Stimulated activated CD8-positive, alpha-beta memory T cell treated with anti-CD3 and anti-CD28 coated beads, Interleukin-12 subunit alpha, Interleukin-12 subunit beta, amount 100 ng/mL, for 24 hours (primary cell): ENCODE data around the gene FRAS1.
"Not testable (repeated sequence)": the region's sequence is repeated elsewhere in the genome, so short reads cannot be mapped to it uniquely, and the experiment has no call there.

Experiments
- DNase-seq: peaks from one replicate; pipeline ENCODE4 v3.0.0-alpha.2; 2020; ENCODE audit errors: extremely low read depth

The FRAS1 gene

DNA sequence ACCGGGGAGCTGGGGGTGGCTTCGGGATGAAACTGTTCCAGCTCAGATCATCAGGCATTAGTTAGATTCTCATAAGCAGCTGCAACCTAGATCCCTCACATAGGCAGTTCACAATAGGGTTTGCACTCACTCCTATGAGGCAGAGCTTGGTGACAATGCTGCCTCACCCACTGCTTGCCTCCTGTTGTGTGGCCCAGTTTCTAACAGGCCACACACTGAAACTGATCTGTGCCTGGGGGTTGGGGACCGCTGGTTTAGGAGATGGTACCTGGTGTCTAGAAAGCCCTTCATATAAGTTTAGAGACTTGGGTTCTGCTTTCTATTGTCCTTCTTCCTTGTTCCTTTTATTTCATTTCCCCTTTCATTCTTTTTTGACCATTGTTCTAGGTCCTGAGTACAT is 234.2 kb downstream of the FRAS1 start:
- no peak for DNase-seq

DNA sequence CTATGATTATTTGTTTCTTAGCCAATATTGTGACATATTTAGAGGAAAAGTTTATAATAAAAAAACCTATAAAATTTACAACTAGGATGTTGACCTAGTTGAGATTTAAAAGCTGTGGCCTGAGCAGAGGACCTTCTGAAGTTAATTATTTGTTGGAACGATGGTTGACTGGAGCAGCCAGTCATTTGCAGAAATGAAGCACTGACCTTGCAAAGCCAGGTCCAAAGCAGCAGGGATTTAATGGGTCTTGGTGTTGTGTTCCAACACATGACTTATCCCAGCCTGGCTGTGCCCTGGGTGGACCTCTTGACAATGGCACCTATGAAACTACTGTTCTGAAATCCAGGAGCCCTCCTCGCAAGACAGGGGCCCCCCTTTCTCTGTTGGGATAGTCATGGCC is 235.2 kb downstream of the FRAS1 start:
- DNase-seq, result no peak

DNA sequence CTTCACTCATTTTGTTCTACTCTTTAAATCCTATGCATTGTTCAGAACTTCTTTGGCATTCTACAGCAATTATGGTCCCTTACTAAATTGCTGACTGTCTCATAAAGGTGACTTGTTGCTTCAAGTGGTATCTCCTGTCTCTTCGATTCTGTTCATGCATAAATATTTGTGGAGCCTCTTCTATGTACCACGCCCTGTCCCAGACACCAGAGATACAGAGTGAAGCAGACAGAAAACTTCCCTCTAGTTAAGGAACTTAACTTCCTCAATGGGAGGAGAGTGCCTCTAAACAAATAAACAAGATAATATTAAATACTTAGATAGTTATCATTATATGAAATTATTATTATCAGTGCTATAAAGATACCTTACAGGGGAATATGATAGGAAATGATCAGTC is 235.7 kb downstream of the FRAS1 start:
- no peak for DNase-seq

DNA sequence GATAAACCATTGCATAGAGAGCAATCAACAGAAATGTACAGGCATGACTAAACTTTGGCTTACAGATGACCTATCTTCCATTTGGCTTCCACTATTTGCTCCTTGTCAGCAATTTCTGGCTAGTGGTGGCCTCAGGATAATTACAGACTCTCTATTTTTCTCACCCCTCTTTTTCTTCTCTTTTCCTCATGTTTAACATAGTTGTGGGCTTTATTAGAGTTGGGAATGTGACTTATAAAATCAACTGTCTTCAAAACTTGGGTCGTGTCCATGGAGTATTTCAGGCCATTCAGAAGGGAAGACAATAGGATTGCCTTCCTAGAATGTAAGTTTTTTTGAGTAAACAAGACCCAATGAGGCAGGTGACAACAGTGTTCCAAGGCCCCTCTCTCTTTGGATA is 236.2 kb downstream of the FRAS1 start:
- no peak for DNase-seq

DNA sequence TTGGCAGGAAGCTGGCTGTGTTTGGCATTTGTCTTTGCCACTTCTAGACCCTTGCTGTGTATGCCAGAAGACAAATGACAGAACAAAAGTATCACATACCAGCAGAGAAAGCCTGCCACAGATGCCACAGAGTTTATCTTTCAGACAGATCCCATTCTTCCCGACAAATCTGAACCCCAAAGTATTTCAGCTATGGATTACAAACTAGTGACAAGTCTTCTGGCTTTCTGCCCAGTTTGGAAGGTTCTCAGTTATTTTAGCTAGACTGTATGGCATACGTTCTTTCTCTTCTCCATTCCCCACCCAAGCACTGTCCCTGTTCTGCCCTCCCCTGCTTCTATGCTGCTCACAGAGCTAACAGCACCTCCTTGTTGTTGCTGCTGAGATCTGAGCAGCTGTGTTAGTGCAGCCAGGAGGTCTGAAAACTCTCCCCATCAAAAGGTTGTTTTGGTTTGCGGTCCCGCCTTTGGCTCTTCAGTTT is 236.7 kb downstream of the FRAS1 start:
- DNase-seq, result no peak

DNA sequence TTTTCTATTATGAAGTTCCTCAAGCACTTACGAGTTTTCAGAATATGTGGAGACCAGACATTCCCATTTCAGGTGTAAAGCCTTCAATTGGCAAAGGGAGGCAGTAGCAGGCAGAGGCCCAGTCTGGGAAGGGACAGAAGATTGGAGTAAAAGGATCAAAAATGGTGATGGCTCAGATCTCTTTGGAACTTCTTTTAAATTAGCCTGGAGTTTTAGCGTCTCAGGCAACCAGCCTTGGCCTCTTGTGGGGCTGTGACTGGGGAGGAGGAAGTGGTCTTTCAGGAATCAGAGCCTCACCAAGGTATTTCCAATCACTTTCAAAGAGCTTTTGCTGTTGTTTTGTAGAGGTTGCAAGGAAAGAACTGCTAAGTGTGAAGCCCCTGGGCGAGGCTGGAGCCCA is 239.1 kb downstream of the FRAS1 start:
- DNase-seq, result no peak

DNA sequence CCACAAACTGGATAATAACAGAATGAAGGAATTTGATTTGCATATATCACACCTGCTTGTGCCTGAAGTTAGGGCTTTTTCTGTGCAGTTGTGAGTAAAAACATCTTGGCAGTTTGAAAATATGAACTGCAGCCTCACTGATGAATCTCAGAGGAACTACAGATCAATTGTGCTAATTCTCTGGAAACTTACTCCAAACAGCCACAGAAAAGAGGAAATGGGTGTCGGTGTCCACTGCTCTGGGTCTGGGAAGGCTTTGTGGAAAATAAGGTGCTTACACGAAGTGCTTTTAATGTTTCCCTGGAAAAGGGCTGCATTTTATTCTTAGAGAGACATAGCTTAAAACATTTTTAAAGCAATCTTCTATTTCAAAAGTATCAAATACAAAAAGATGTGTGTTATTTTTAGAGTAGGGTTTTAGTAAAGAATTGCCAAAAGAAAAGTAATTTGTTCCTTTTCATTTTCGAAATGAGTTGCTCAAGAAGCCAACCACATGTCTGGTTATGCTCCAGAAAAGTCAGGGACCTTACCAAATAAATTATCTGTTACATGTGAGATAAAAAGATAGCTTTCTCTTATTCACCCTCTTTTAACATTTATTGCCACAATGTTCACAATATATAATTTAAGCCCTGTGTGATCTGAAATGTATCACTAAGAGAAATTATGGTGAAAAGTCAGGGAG is 240.1 kb downstream of the FRAS1 start:
- DNase-seq, result no peak

DNA sequence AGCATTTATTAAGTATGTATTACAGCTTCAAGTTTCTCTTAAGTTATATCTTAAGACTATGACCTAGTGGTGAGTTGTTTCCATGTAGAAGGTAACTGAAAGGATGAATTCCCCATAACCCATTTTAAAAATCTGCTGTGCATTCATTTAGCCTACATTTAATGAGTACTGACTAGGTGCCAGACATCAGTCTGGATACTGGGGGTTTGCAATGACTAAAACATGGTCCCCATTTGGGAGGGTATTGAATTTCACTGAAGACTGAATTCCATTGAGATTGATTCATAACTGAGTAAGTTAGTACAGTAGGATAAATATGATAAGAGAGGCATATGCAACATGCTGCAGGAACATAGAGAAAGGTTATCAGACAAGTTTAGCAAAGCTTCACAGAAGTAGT is 241.5 kb downstream of the FRAS1 start:
- DNase-seq, result no peak

DNA sequence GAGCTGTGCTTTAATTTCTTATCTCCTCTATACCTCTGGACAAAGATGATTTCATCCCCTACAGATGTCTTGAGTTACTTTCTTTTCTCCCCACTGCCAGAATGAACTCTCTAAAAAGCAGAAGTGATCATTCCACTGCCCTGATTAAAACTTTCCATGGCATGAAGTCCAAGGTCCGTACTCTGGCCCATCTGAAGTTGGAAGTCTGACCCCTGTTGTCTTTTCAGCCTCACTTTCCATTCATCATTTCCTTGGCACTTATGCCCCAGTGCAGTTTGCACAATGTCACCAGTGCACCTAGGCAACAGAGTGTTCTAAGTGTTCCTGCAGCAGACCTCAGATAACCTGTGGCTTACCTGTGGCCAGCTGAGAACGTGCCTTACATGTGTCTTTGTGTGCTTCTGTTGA is 242.4 kb downstream of the FRAS1 start:
- no peak for DNase-seq

DNA sequence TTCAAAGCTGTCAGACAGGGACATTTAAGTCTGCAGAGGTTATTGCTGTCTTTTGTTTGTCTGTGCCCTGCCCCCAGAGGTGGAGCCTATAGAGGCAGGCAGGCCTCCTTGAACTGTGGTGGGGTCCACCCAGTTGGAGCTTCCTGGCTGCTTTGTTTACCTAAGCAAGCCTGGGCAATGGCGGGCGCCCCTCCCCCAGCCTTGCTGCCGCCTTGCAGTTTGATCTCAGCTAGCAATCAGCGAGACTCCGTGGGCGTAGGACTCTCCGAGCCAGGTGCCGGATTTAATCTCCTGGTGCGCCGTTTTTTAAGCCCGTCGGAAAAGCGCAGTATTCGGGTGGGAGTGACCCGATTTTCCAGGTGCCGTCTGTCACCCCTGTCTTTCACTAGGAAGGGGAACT is 250.1 kb downstream of the FRAS1 start:
- not testable (repeated sequence) for DNase-seq

DNA sequence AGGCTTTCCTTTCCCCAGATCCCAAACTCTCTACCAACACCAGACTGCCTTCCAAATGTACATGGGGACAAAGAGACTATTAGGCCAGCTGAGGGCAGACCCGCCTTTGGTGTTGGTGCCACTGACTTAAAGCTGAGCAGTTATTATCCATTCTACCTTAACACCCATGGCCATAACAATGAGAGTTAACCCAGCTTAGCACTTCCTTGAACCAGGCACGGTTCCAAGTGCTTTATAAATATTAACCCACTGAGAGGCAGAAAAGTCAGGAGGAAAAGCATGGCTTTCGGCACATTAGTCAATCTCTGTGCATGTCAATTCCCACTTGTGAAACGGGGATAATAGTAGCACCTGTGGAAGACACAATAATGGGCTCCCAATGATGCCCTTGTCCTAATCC is 251.4 kb downstream of the FRAS1 start:
- no peak for DNase-seq

DNA sequence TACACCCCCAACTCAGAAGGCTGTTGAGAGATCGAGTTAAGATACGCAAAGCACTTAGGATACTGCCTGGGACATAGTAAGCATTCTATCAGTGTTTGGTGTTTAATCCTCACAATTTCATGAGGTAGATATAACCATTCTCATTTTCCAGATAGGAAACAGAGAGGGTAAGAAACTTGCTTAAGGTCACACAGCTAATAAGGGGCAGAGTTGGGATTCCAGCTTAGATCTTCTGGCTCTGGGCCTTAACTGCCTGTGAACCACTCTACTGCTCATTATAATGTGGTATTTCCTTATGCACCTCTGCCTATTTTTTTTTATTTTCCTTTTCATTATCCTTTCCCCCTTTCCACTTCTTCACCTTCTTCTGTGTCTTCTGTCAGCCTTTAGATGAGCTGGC is 252.2 kb downstream of the FRAS1 start:
- no peak for DNase-seq

DNA sequence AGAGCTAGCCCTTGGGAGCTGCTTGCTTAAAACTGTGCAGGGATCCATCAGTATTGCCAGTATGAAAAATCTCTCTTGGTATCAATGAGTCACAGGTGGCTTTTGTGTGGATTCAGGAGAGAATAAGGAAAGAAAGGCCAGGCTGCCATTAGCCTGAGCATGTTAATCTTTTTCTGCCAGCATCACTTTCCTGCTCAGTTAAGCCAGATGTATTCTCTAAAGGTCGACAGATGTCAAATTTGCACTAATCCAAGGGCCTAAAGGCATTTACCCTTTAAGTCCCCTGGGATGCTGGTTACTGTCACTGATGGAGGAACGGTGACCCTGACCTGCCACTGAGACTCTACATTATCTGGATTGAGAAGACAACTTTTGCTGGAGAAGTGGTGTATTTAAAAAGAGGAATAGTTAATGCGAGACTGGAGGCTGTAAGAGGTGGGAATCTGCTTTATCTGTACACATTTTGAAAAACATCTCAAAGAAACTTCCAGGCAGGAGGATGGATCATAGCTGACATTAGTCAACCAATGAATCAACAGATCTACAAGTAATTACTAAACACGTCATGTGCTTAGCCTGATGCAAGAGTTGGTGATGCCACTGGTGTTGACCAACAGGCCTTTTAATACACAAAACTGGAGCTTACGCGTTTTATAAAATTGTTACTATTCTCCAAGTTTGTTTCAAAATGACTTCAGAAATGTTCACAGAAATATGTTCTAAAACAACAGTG is 253.1 kb downstream of the FRAS1 start:
- no peak for DNase-seq

DNA sequence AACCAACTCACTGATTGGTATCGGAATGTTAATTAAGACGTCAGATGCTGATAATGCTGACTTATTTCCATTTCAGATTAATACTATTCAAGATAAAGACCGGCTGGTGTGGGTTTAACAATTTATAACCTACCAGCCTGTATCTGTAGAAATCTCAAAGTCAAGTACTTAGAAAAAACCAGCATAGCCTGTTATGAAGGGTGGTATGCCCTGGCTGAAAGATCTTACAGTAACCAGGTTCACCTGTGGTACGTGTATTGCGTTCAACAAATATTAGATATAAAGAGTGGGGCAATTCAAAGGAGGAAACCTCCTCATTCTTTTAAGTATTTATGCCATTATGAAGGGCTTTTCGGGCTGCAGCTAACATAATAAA is 253.6 kb downstream of the FRAS1 start:
- DNase-seq, result no peak

DNA sequence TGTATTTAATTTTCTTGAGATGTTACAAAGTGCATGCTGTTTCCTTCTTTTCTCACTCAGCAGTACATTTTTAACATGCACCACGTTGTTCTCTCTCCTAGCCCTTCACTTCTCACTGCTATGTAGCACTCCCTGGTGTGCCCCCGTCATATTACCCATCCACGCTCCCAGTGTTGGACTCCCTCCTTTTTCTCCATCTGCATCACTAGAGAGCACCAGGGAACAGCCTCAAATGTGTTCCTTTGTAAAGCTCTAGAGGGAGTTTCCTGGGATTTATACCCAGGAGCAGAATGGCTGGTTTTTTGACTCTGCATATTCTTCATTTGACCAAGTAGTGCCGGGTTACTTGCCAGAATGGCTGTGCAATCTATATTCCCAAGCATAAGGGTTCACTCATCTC is 254.2 kb downstream of the FRAS1 start:
- no peak for DNase-seq

DNA sequence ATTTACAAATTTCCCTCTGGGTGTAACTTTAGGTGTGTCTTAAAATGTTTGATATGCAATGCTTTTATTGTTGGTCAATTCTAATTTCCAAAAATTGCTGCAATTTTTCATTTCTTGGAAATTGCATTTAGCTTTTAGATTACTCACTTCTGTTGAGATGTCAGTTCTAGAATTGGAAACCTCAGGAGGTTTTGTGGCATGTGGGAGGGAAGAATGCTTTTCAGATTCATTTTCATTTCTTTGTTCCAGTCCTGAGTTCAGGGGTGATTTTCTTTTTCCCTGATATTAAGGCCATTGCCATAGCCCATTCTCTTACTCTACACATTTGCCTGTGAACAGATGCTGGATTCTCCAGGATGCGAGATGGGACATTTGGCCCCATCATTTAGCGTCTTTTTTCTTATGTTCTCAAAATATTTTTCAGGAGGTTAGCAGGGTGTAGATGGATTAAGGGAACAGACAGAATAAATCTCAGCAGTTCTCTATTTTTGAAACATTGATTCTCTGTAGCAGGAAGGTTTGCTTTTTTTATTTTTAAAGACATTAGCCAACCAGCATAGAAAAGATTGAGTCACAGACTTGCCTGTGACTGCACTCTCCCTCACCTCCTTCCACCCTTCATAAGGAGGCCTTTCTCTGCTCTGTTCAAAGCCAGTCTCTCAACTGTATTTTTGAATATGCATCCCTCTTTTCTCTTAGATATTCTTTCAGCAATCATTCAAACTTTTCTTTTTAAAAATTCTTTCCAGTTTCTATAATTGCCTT is 256.0 kb downstream of the FRAS1 start:
- DNase-seq, result no peak

DNA sequence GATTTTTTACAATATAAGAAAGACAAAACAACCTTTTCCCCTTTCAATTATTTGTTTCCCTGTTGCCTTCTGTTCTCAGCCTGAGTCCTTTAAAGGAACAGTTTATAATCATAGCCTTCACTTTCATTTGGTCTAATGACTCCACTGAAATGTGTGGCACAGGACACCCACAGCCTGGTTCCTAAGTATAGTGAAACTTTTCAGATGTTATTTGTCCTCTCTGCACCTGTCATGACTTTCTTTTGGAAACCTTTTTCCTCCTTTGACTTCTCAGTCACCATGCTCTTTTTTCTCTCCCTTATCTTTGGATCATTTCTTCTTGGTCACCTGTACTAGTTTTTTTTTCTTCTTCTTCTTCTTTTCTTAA is 256.6 kb downstream of the FRAS1 start:
- DNase-seq, result no peak

DNA sequence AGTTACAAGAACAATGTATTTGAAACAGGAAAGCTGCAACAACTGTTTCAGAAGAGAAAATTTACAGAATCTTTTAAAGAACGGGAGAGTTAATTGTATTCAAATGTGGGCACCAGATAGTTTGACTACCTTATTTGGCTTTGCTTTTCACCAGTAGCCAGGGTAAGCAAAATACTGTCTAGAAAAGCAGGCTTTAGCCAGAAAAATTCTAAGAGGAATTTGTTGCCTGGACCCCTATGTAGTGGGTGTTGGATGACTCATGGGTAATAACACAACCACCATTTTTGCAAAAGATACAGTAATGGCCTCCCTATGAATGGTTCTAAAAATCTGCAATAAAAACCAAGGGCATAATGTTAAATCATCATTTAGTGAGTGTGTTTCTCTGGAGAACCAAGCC is 261.0 kb downstream of the FRAS1 start:
- DNase-seq, result no peak

DNA sequence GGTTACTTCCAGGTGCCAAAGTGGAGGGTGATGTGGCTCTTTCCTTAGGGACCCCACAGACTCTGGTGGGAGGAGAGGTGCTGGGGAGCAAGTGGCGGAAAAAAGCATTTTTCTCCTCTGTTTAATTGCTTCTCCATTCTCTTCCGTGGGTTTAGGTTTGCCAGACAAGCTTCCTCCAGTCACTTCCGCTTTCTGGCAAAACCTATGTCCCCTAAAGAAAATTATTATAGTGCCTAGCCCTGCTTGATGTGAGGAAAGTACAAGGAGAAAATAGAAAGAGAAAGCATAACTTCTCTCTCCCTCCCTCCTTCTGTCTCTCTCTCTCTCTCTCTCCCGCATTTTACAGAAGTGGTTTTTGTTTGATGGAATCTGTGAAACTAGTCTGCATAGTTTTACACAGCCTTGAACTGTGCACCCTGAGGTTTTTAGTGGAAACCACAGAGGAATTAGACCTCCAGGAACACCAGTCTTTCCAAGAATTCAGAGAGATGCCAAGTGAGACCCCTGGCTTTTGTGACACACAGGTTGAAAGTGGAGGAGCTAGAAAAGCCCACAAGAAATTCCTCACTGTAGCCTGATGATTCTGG is 263.3 kb downstream of the FRAS1 start:
- DNase-seq, result no peak

DNA sequence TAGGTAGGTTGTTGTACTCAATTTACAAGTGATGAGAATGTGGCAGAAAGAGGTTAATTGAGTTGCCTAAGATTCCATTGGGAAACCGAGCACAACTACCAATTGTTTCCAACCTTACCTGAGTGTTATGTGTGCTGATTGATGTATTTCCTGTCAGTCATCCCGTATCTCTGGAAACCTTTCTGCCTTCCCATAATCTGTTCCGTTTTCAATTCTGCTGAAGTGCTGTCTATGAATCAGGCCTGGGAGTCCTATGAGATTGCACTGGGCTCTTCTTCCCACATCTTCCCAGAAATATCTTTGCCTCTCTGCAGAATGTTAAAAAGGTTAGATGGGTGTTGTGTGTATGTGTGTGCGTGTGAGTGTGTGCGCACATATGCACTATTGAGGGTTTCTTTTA is 264.9 kb downstream of the FRAS1 start:
- DNase-seq, result no peak

DNA sequence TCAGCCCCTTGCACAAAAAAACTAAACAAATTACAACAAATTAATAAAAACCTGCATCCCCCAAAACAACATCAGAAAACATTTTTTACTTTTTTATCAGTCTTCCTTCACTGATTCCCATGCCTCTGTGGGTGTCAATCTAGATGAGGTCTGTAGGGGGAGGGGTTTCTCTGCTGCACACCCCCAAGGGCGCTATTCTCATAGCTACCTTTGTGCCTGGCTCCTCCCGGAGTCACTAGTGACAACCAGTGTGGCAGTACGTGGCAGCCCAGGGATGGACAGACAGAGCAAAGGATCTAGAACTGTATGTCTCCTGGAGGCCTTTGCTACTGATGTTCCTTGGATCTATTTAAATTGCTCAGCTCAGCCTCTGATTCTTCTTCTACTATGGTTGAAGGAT is 266.3 kb downstream of the FRAS1 start:
- no peak for DNase-seq

DNA sequence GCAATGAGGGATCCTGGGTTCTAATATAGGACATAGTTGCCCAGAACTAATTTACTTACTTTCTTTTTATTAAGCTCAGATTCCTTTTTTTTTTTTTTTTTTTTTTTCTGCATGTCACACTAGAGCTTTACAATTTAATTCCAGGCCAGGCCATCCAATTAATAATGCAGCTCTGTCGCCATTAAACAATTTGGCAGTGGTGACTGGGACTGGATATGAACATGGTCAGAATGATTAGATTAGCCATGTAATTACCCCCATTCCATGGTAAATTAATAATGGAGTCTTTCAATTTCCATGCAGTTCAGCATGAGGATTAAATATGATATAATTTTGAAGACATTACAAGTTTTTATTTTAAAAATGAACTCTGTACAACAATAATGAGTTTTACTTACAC is 267.5 kb downstream of the FRAS1 start:
- DNase-seq, result no peak
